GM23338 (cell line): ENCODE measurements around the gene HOTAIR. TPM values are rescaled to one million over a fixed set of nuclear protein-coding genes. Genes with fewer than 3 reads are reported as not detected.

Source experiments
- ATAC-seq: fragments of 200-7000 bp; cut with Tn5 transposase; 3 replicates; pipeline ENCODE4 v1.9.1; 2020
- DNase-seq: peaks from one replicate; pipeline ENCODE4 v3.0.0-alpha.2; 2015; ENCODE audit warnings: low spot score
- H2AFZ ChIP-seq: fragments of 200-600 bp; sonication (generic); 2 replicates; pipeline ENCODE4 v1.8.0; 2016; ENCODE audit warnings: antibody characterized with exemption, mild to moderate bottlenecking, moderate library complexity
- H3F3A ChIP-seq: fragments of 200-600 bp; sonication (generic); replicated peaks from 2 replicates; pipeline ENCODE4 v1.8.0; 2017; ENCODE audit warnings: antibody characterized with exemption, mixed run types, low read depth
- H3K27ac ChIP-seq: fragments of 200-600 bp; sonication (generic); 2 replicates; pipeline ENCODE4 v1.6.1; 2016; ENCODE audit warnings: low read depth
- H3K27me3 ChIP-seq: fragments of 200-600 bp; sonication (generic); 2 replicates; pipeline ENCODE4 v1.8.0; 2016; ENCODE audit warnings: mild to moderate bottlenecking, mixed run types, moderate library complexity; ENCODE audit not compliant: insufficient read depth
- H3K36me3 ChIP-seq: fragments of 200-600 bp; sonication (generic); 2 replicates; pipeline ENCODE4 v1.8.0; 2016; ENCODE audit warnings: mild to moderate bottlenecking; ENCODE audit not compliant: insufficient read depth
- H3K4me1 ChIP-seq: fragments of 200-600 bp; sonication (generic); 2 replicates; pipeline ENCODE4 v1.8.0; 2016; ENCODE audit warnings: mild to moderate bottlenecking, moderate library complexity; ENCODE audit not compliant: insufficient read depth
- H3K4me2 ChIP-seq: fragments of 200-600 bp; sonication (generic); 2 replicates; pipeline ENCODE4 v1.7.1; 2017; ENCODE audit warnings: mixed run types
- H3K4me3 ChIP-seq: fragments of 200-600 bp; sonication (generic); 2 replicates; pipeline ENCODE4 v1.6.1; 2016; ENCODE audit warnings: mixed run types
- H3K79me2 ChIP-seq: fragments of 200-600 bp; sonication (generic); replicated peaks from 2 replicates; pipeline ENCODE4 v1.8.0; 2017; ENCODE audit warnings: mild to moderate bottlenecking; ENCODE audit not compliant: insufficient read depth
- H3K9me2 ChIP-seq: fragments of 200-600 bp; sonication (generic); 2 replicates; pipeline ENCODE4 v1.8.0; 2017; ENCODE audit not compliant: insufficient read depth
- H4K20me1 ChIP-seq: fragments of 200-600 bp; sonication (generic); replicated peaks from 2 replicates; pipeline ENCODE4 v1.8.0; 2017; ENCODE audit warnings: mild to moderate bottlenecking; ENCODE audit not compliant: insufficient read depth
- H3K27ac Mint-ChIP-seq: 2 replicates; pipeline ENCODE4 v1.8.0; 2020; ENCODE audit warnings: inconsistent platforms, mild to moderate bottlenecking, moderate library complexity, mixed read lengths
- H3K27me3 Mint-ChIP-seq: 3 replicates; pipeline ENCODE4 v1.8.0; 2022; ENCODE audit warnings: low read depth, mild to moderate bottlenecking, moderate library complexity, mixed read lengths, inconsistent platforms; ENCODE audit not compliant: insufficient read depth, poor library complexity
- H3K36me3 Mint-ChIP-seq: 3 replicates; pipeline ENCODE4 v1.8.0; 2021; ENCODE audit warnings: low read depth, mild to moderate bottlenecking, inconsistent platforms, moderate library complexity, mixed read lengths
- H3K4me1 Mint-ChIP-seq: 3 replicates; pipeline ENCODE4 v1.8.0; 2020; ENCODE audit warnings: mild to moderate bottlenecking, inconsistent platforms, mixed read lengths
- H3K4me3 Mint-ChIP-seq: 3 replicates; pipeline ENCODE4 v1.8.0; 2021; ENCODE audit warnings: moderate library complexity, mild to moderate bottlenecking, inconsistent platforms, mixed read lengths
- H3K9me3 Mint-ChIP-seq: 3 replicates; pipeline ENCODE4 v1.8.0; 2020; ENCODE audit warnings: moderate library complexity, mild to moderate bottlenecking, inconsistent platforms, mixed read lengths
- CREB1 ChIP-seq: fragments of 250-450 bp; sonication (Bioruptor Pico); IDR thresholded peaks from 2 replicates; pipeline ENCODE4 v1.5.0; 2020; ENCODE audit warnings: low read depth, mild to moderate bottlenecking, moderate library complexity
- EZH2 ChIP-seq: fragments of 200-600 bp; sonication (generic); IDR thresholded peaks from one replicate; pipeline ENCODE4 v1.8.0; 2017; ENCODE audit warnings: antibody characterized with exemption, mild to moderate bottlenecking, low read depth; ENCODE audit not compliant: unreplicated experiment
- EZH2phosphoT487 ChIP-seq: fragments of 200-600 bp; sonication (generic); IDR thresholded peaks from one replicate; pipeline ENCODE4 v1.8.1; 2018; ENCODE audit warnings: antibody characterized with exemption; ENCODE audit not compliant: unreplicated experiment
- STAT1 ChIP-seq: IDR thresholded peaks from one replicate; pipeline ENCODE4 v1.6.1; 2016; ENCODE audit warnings: antibody characterized with exemption; ENCODE audit not compliant: unreplicated experiment
- ZNF462 ChIP-seq: fragments of 250-450 bp; sonication (Bioruptor Pico); IDR thresholded peaks from 2 replicates; pipeline ENCODE4 v1.5.0; 2020; ENCODE audit warnings: mild to moderate bottlenecking, moderate library complexity
- polyA plus RNA-seq: library from polyadenylated mRNA; unstranded; fragments of >200 nt; fragmentation: Nextera tagmentation; extraction: Ambion mirVana; gene quantifications from 2 replicates; pipeline ENCODE4 v1.2.1, GENCODE V29; 2016
- total RNA-seq: library from RNA; depleted of rRNA; stranded (reverse); fragments of >200 nt; shearing (Covaris generic); gene quantifications from 2 replicates; pipeline ENCODE4 v1.2.3, GENCODE V29; 2014
- TF ChIP-seq, protein P1 (sequence below): IDR thresholded peaks from 2 replicates; pipeline ENCODE4 v1.6.1; 2016; ENCODE audit warnings: antibody characterized with exemption

The HOTAIR gene
- total and polyA plus RNA-seq, 2 experiments from 2014 or later = not detected

GRCh38 chr12:53995002-53995377, 20.2 kb upstream of the HOTAIR start:
- Histone ChIP-seq H3K4me1 (peaks cover 45% of the 10 kb centered on the region), H3K36me3 (no peaks in the 10 kb centered on the region), H3K79me2 (no peaks in the 10 kb centered on the region), H3F3A (peaks cover 40% of the 10 kb centered on the region), H3K4me3 (peak overlapping the region; percentile 51), H2AFZ (no peak overlapping the region), H3K4me2 (peak overlapping the region; percentile 81), H3K27me3 (peaks cover 100% of the 10 kb centered on the region), H3K9me2 (no peaks in the 10 kb centered on the region), H4K20me1 (peaks cover 18% of the 10 kb centered on the region), H3K27ac (no peak overlapping the region)
- DNase-seq = no peak
- Mint-ChIP-seq H3K9me3 (peaks cover 3% of the 10 kb centered on the region; the same call in 2 of the 3 replicates), H3K4me3 (peak overlapping the region; percentile 63), H3K4me1 (peaks cover 50% of the 10 kb centered on the region), H3K36me3 (no peaks in the 10 kb centered on the region; the same call in 2 of the 3 replicates), H3K27ac (no peak overlapping the region), H3K27me3 (peaks cover 100% of the 10 kb centered on the region)
- no peak for ATAC-seq
- peak; percentile 43 for TF ChIP-seq EZH2phosphoT487
- no peak for TF ChIP-seq CREB1 (CRISPR knock-in tag)
- no peak for TF ChIP-seq STAT1
- no peak for TF ChIP-seq ZNF462
- peak; percentile 91 for TF ChIP-seq EZH2
- TF ChIP-seq, protein P1, sequence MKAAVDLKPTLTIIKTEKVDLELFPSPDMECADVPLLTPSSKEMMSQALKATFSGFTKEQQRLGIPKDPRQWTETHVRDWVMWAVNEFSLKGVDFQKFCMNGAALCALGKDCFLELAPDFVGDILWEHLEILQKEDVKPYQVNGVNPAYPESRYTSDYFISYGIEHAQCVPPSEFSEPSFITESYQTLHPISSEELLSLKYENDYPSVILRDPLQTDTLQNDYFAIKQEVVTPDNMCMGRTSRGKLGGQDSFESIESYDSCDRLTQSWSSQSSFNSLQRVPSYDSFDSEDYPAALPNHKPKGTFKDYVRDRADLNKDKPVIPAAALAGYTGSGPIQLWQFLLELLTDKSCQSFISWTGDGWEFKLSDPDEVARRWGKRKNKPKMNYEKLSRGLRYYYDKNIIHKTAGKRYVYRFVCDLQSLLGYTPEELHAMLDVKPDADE = no peak
